ENCODE results near the gene PLB1.

PLB1 gene

GRCh38 chr2:28639836-28640235 lies 144.0 kb downstream of the PLB1 start:
- Mint-ChIP-seq H3K36me3 (ENCODE audit: insufficient read depth) (no peaks in the 10 kb centered on the region), H3K27ac (no peak overlapping the region), H3K4me1 (ENCODE audit: low read depth in 2 of 2) (no peaks in the 10 kb centered on the region), H3K4me3 (no peak overlapping the region), H3K9me3 (no peaks in the 10 kb centered on the region), H3K27me3 (no peaks in the 10 kb centered on the region)
- ATAC-seq (replicated peaks): peak; percentile 31
- DNase-seq: no peak

GRCh38 chr2:28640260-28640907 lies 144.5 kb downstream of the PLB1 start:
- Mint-ChIP-seq H3K27me3 (no peaks in the 10 kb centered on the region), H3K4me1 (ENCODE audit: low read depth in 2 of 2) (no peaks in the 10 kb centered on the region), H3K36me3 (ENCODE audit: insufficient read depth) (no peaks in the 10 kb centered on the region), H3K9me3 (no peaks in the 10 kb centered on the region), H3K27ac (no peak overlapping the region), H3K4me3 (no peak overlapping the region)
- no peak for ATAC-seq (replicated peaks)
- DNase-seq: no peak

- Mint-ChIP-seq H3K27me3 (no peaks in the 10 kb centered on the region), H3K9me3 (no peaks in the 10 kb centered on the region), H3K4me3 (no peak overlapping the region), H3K27ac (no peak overlapping the region), H3K36me3 (ENCODE audit: insufficient read depth) (no peaks in the 10 kb centered on the region), H3K4me1 (ENCODE audit: low read depth in 2 of 2) (no peaks in the 10 kb centered on the region)
- no peak for DNase-seq
- ATAC-seq (replicated peaks): no peak
Observed at GRCh38 chr2:28640908-28641300, 145.0 kb downstream of the PLB1 start.

GRCh38 chr2:28642796-28643195 lies 146.9 kb downstream of the PLB1 start:
- Mint-ChIP-seq H3K27me3 (no peaks in the 10 kb centered on the region), H3K9me3 (no peaks in the 10 kb centered on the region), H3K27ac (no peak overlapping the region), H3K4me3 (no peak overlapping the region), H3K4me1 (ENCODE audit: low read depth in 2 of 2) (no peaks in the 10 kb centered on the region), H3K36me3 (ENCODE audit: insufficient read depth) (no peaks in the 10 kb centered on the region)
- DNase-seq (no peak), ATAC-seq (replicated peaks) (no peak)

GRCh38 chr2:28643327-28643726 lies 147.5 kb downstream of the PLB1 start:
- Mint-ChIP-seq H3K36me3 (ENCODE audit: insufficient read depth) (no peaks in the 10 kb centered on the region), H3K27ac (no peak overlapping the region), H3K27me3 (no peaks in the 10 kb centered on the region), H3K4me3 (no peak overlapping the region), H3K4me1 (ENCODE audit: low read depth in 2 of 2) (no peaks in the 10 kb centered on the region), H3K9me3 (no peaks in the 10 kb centered on the region)
- DNase-seq (no peak), ATAC-seq (replicated peaks) (no peak)

GRCh38 chr2:28643911-28644334 lies 148.1 kb downstream of the PLB1 start:
- H3K36me3 Mint-ChIP-seq (ENCODE audit: insufficient read depth): no peaks in the 10 kb centered on the region
- no peaks in the 10 kb centered on the region for H3K27me3 Mint-ChIP-seq
- no peak for DNase-seq
- peaks cover 0 to 2% of the 10 kb centered on the region in 2 donors for H3K4me1 Mint-ChIP-seq (ENCODE audit: low read depth in 2 of 2)
- H3K27ac Mint-ChIP-seq: no peak overlapping the region
- ATAC-seq (replicated peaks): no peak
- no peak overlapping the region for H3K4me3 Mint-ChIP-seq
- H3K9me3 Mint-ChIP-seq: no peaks in the 10 kb centered on the region

- Mint-ChIP-seq H3K27me3 (no peaks in the 10 kb centered on the region), H3K36me3 (ENCODE audit: insufficient read depth) (no peaks in the 10 kb centered on the region), H3K4me1 (ENCODE audit: low read depth in 2 of 2) (peaks cover 5 to 6% of the 10 kb centered on the region in 2 donors), H3K4me3 (no peak overlapping the region), H3K27ac (no peak overlapping the region), H3K9me3 (no peaks in the 10 kb centered on the region)
- ATAC-seq (replicated peaks) (no peak), DNase-seq (no peak)
Observed at GRCh38 chr2:28644760-28645159, 148.9 kb downstream of the PLB1 start.

GRCh38 chr2:28645553-28645952 lies 149.7 kb downstream of the PLB1 start:
- Mint-ChIP-seq H3K4me3 (no peak overlapping the region), H3K4me1 (ENCODE audit: low read depth in 2 of 2) (peaks cover 7 to 10% of the 10 kb centered on the region in 2 donors), H3K27me3 (no peaks in the 10 kb centered on the region), H3K36me3 (ENCODE audit: insufficient read depth) (no peaks in the 10 kb centered on the region), H3K27ac (no peak overlapping the region), H3K9me3 (no peaks in the 10 kb centered on the region)
- ATAC-seq (replicated peaks) (no peak), DNase-seq (no peak)

GRCh38 chr2:28647682-28648081 lies 151.8 kb downstream of the PLB1 start:
- no peak overlapping the region for H3K4me3 Mint-ChIP-seq
- no peak for ATAC-seq (replicated peaks)
- H3K27me3 Mint-ChIP-seq: no peaks in the 10 kb centered on the region
- H3K27ac Mint-ChIP-seq: no peak overlapping the region
- peaks cover 7 to 10% of the 10 kb centered on the region in 2 donors for H3K4me1 Mint-ChIP-seq (ENCODE audit: low read depth in 2 of 2)
- H3K9me3 Mint-ChIP-seq: no peaks in the 10 kb centered on the region
- DNase-seq: no peak
- H3K36me3 Mint-ChIP-seq (ENCODE audit: insufficient read depth): no peaks in the 10 kb centered on the region

GRCh38 chr2:28648147-28648546 lies 152.3 kb downstream of the PLB1 start:
- DNase-seq: no peak

GRCh38 chr2:28648671-28649395 lies 153.0 kb downstream of the PLB1 start:
- peak overlapping the region; percentile 75 to 88 for H3K27ac Mint-ChIP-seq
- ATAC-seq (replicated peaks): no peak
- no peaks in the 10 kb centered on the region for H3K27me3 Mint-ChIP-seq
- H3K4me1 Mint-ChIP-seq (ENCODE audit: low read depth in 2 of 2): peaks cover 7 to 10% of the 10 kb centered on the region in 2 donors
- H3K36me3 Mint-ChIP-seq (ENCODE audit: insufficient read depth): no peaks in the 10 kb centered on the region
- H3K9me3 Mint-ChIP-seq: no peaks in the 10 kb centered on the region
- H3K4me3 Mint-ChIP-seq: no peak overlapping the region
- no peak for DNase-seq

More at GRCh38 chr2:28648147-28648546, 152.3 kb downstream of the PLB1 start:
- Mint-ChIP-seq H3K27ac (no peak overlapping the region), H3K27me3 (no peaks in the 10 kb centered on the region), H3K36me3 (ENCODE audit: insufficient read depth) (no peaks in the 10 kb centered on the region), H3K4me1 (ENCODE audit: low read depth in 2 of 2) (peaks cover 7 to 10% of the 10 kb centered on the region in 2 donors), H3K4me3 (no peak overlapping the region), H3K9me3 (no peaks in the 10 kb centered on the region)
- ATAC-seq (replicated peaks): no peak

GRCh38 chr2:28649481-28650265 lies 153.8 kb downstream of the PLB1 start:
- H3K27ac Mint-ChIP-seq: peak overlapping the region; percentile 75 to 88
- H3K4me1 Mint-ChIP-seq (ENCODE audit: low read depth in 2 of 2): peaks cover 7 to 10% of the 10 kb centered on the region in 2 donors
- no peaks in the 10 kb centered on the region for H3K36me3 Mint-ChIP-seq (ENCODE audit: insufficient read depth)
- H3K27me3 Mint-ChIP-seq: no peaks in the 10 kb centered on the region
- no peak for DNase-seq
- no peaks in the 10 kb centered on the region for H3K9me3 Mint-ChIP-seq
- H3K4me3 Mint-ChIP-seq: peak overlapping the region in 1 of 2 donors; percentile 9
- peak; percentile 67 for ATAC-seq (replicated peaks)

GRCh38 chr2:28650266-28650584 lies 154.4 kb downstream of the PLB1 start:
- Mint-ChIP-seq H3K27ac (peak overlapping the region in 1 of 2 donors; percentile 88), H3K4me3 (no peak overlapping the region), H3K27me3 (no peaks in the 10 kb centered on the region), H3K4me1 (ENCODE audit: low read depth in 2 of 2) (peaks cover 7 to 10% of the 10 kb centered on the region in 2 donors), H3K36me3 (ENCODE audit: insufficient read depth) (no peaks in the 10 kb centered on the region), H3K9me3 (no peaks in the 10 kb centered on the region)
- DNase-seq (no peak), ATAC-seq (replicated peaks) (no peak)

- no peaks in the 10 kb centered on the region for H3K9me3 Mint-ChIP-seq
- DNase-seq (no peak), ATAC-seq (replicated peaks) (no peak)
- H3K27ac Mint-ChIP-seq: no peak overlapping the region
- no peak overlapping the region for H3K4me3 Mint-ChIP-seq
- peaks cover 10 to 13% of the 10 kb centered on the region in 2 donors for H3K4me1 Mint-ChIP-seq (ENCODE audit: low read depth in 2 of 2)
- H3K27me3 Mint-ChIP-seq: no peaks in the 10 kb centered on the region
- no peaks in the 10 kb centered on the region for H3K36me3 Mint-ChIP-seq (ENCODE audit: insufficient read depth)
Observed at GRCh38 chr2:28652217-28652616, 156.4 kb downstream of the PLB1 start.
